ENCODE results near the gene TNFSF18. TPM values are rescaled to one million over a fixed set of nuclear protein-coding genes. Genes with fewer than 3 reads are reported as not detected.

Gene TNFSF18
- 0.24 TPM for total RNA-seq
- long read RNA-seq, result 0 reads

GRCh38 chr1:173050865-173051264 lies at the start of gene TNFSF18:
TSS of gene TNFSF18 (minus strand) at chr1:173050941. CDS start at chr1:173050896, 45 bp downstream.
- ATAC-seq, result peak; percentile 54 to 65
- intact Hi-C loops (cut with DNase I), result no loop called here
- no peaks in the 10 kb centered on the region for H3K9me3 ChIP-seq
- H3K4me1 ChIP-seq, result peaks cover 30% of the 10 kb centered on the region
- no peaks in the 10 kb centered on the region for H3K36me3 ChIP-seq
- no peak for TF ChIP-seq CTCF (IDR thresholded peaks at IDR 0.05)
- no peak within 1 kb of the TSS for H3K4me3 ChIP-seq
- DNase-seq, result no peak
- no peaks in the 10 kb centered on the region for H3K27me3 ChIP-seq (ENCODE audit: low read depth)
- no peak within 1 kb of the TSS for H3K27ac ChIP-seq

GRCh38 chr1:173099166-173099565 lies 48.4 kb upstream of the TNFSF18 start:
- Histone ChIP-seq H3K27ac (no peak overlapping the region), H3K27me3 (ENCODE audit: low read depth) (no peaks in the 10 kb centered on the region), H3K36me3 (no peaks in the 10 kb centered on the region), H3K9me3 (peaks cover 19% of the 10 kb centered on the region), H3K4me3 (no peak overlapping the region), H3K4me1 (no peaks in the 10 kb centered on the region)
- intact Hi-C loops (cut with DNase I), result no loop called here
- TF ChIP-seq CTCF (IDR thresholded peaks at IDR 0.05), result no peak
- ATAC-seq (no peak), DNase-seq (no peak)

GRCh38 chr1:173098117-173098516 lies 47.4 kb upstream of the TNFSF18 start:
- DNase-seq (no peak), ATAC-seq (no peak)
- no peaks in the 10 kb centered on the region for H3K4me1 ChIP-seq
- no peaks in the 10 kb centered on the region for H3K27me3 ChIP-seq (ENCODE audit: low read depth)
- no peak overlapping the region for H3K4me3 ChIP-seq
- peaks cover 8% of the 10 kb centered on the region for H3K9me3 ChIP-seq
- H3K36me3 ChIP-seq, result no peaks in the 10 kb centered on the region
- no peak for TF ChIP-seq CTCF (IDR thresholded peaks at IDR 0.05)
- intact Hi-C loops (cut with DNase I), result no loop called here
- H3K27ac ChIP-seq, result no peak overlapping the region

GRCh38 chr1:173097001-173097400 lies 46.3 kb upstream of the TNFSF18 start:
- Histone ChIP-seq H3K27me3 (ENCODE audit: low read depth) (no peaks in the 10 kb centered on the region), H3K4me3 (no peak overlapping the region), H3K27ac (no peak overlapping the region), H3K36me3 (no peaks in the 10 kb centered on the region), H3K9me3 (no peaks in the 10 kb centered on the region), H3K4me1 (no peaks in the 10 kb centered on the region)
- DNase-seq, result no peak
- ATAC-seq, result no peak
- intact Hi-C loops (cut with DNase I), result no loop called here
- TF ChIP-seq CTCF (IDR thresholded peaks at IDR 0.05), result no peak

- H3K27me3 ChIP-seq (ENCODE audit: low read depth), result no peaks in the 10 kb centered on the region
- no peaks in the 10 kb centered on the region for H3K9me3 ChIP-seq
- ATAC-seq (no peak), DNase-seq (no peak)
- TF ChIP-seq CTCF (IDR thresholded peaks at IDR 0.05), result no peak
- no peak overlapping the region for H3K4me3 ChIP-seq
- intact Hi-C loops (cut with DNase I), result no loop called here
- no peak overlapping the region for H3K27ac ChIP-seq
- no peaks in the 10 kb centered on the region for H3K36me3 ChIP-seq
- H3K4me1 ChIP-seq, result no peaks in the 10 kb centered on the region
Measured at GRCh38 chr1:173095632-173096031, 44.9 kb upstream of the TNFSF18 start.

- Histone ChIP-seq H3K27me3 (ENCODE audit: low read depth) (no peaks in the 10 kb centered on the region), H3K4me3 (no peak overlapping the region), H3K27ac (no peak overlapping the region), H3K4me1 (no peaks in the 10 kb centered on the region), H3K9me3 (no peaks in the 10 kb centered on the region), H3K36me3 (no peaks in the 10 kb centered on the region)
- intact Hi-C loops (cut with DNase I), result no loop called here
- DNase-seq (no peak), ATAC-seq (no peak)
- TF ChIP-seq CTCF (IDR thresholded peaks at IDR 0.05), result no peak
Measured at GRCh38 chr1:173094541-173094940, 43.8 kb upstream of the TNFSF18 start.

Data from lower lobe of right lung (tissue), 2 donors.